Measurements from ENCODE around the gene XK. TPM values are rescaled to one million over a fixed set of nuclear protein-coding genes. Genes with fewer than 3 reads are reported as not detected.

Gene XK
- total and polyA plus RNA-seq, 10 of the 15 experiments (the other 5 are each of a cell fraction or from before 2014, with no cell fraction given): not detected

DNA sequence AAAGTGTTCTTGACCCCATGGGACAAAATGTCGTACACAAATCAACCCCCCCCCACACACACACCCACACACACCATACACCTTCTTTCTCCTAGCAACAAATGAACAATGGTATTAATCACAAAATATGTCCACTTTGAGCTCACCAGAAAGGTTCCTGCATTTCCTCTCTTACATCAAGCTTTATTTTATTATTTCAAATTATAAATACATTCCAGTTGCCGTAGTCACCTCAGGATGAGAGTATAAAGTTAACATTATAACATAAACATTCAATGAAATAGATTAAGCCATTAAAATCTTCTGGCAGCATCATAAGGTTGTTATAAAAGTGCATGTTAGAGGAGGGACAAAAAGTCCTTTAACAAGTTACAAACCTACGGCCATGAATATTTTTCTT, 7.3 kb downstream of the XK start (continued):
- TF ChIP-seq, protein P1, sequence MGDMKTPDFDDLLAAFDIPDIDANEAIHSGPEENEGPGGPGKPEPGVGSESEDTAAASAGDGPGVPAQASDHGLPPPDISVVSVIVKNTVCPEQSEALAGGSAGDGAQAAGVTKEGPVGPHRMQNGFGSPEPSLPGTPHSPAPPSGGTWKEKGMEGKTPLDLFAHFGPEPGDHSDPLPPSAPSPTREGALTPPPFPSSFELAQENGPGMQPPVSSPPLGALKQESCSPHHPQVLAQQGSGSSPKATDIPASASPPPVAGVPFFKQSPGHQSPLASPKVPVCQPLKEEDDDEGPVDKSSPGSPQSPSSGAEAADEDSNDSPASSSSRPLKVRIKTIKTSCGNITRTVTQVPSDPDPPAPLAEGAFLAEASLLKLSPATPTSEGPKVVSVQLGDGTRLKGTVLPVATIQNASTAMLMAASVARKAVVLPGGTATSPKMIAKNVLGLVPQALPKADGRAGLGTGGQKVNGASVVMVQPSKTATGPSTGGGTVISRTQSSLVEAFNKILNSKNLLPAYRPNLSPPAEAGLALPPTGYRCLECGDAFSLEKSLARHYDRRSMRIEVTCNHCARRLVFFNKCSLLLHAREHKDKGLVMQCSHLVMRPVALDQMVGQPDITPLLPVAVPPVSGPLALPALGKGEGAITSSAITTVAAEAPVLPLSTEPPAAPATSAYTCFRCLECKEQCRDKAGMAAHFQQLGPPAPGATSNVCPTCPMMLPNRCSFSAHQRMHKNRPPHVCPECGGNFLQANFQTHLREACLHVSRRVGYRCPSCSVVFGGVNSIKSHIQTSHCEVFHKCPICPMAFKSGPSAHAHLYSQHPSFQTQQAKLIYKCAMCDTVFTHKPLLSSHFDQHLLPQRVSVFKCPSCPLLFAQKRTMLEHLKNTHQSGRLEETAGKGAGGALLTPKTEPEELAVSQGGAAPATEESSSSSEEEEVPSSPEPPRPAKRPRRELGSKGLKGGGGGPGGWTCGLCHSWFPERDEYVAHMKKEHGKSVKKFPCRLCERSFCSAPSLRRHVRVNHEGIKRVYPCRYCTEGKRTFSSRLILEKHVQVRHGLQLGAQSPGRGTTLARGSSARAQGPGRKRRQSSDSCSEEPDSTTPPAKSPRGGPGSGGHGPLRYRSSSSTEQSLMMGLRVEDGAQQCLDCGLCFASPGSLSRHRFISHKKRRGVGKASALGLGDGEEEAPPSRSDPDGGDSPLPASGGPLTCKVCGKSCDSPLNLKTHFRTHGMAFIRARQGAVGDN (IDR thresholded peaks at IDR 0.05): no peak
- TF ChIP-seq, protein P2, sequence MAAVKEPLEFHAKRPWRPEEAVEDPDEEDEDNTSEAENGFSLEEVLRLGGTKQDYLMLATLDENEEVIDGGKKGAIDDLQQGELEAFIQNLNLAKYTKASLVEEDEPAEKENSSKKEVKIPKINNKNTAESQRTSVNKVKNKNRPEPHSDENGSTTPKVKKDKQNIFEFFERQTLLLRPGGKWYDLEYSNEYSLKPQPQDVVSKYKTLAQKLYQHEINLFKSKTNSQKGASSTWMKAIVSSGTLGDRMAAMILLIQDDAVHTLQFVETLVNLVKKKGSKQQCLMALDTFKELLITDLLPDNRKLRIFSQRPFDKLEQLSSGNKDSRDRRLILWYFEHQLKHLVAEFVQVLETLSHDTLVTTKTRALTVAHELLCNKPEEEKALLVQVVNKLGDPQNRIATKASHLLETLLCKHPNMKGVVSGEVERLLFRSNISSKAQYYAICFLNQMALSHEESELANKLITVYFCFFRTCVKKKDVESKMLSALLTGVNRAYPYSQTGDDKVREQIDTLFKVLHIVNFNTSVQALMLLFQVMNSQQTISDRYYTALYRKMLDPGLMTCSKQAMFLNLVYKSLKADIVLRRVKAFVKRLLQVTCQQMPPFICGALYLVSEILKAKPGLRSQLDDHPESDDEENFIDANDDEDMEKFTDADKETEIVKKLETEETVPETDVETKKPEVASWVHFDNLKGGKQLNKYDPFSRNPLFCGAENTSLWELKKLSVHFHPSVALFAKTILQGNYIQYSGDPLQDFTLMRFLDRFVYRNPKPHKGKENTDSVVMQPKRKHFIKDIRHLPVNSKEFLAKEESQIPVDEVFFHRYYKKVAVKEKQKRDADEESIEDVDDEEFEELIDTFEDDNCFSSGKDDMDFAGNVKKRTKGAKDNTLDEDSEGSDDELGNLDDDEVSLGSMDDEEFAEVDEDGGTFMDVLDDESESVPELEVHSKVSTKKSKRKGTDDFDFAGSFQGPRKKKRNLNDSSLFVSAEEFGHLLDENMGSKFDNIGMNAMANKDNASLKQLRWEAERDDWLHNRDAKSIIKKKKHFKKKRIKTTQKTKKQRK (IDR thresholded peaks at IDR 0.05; ENCODE audit: low read depth, low read length): no peak
- no peak for TF ChIP-seq DPF2 (IDR thresholded peaks at IDR 0.05)
- TF ChIP-seq, protein P3, sequence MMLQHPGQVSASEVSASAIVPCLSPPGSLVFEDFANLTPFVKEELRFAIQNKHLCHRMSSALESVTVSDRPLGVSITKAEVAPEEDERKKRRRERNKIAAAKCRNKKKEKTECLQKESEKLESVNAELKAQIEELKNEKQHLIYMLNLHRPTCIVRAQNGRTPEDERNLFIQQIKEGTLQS (IDR thresholded peaks at IDR 0.05; ENCODE audit: borderline replicate concordance, extremely low read depth, low read depth, low read length): no peak
- no peak for TF ChIP-seq RAD51 (IDR thresholded peaks at IDR 0.05)
